A549 (cell line): ENCODE measurements around the gene AKAP6. TPM values are rescaled to one million over a fixed set of nuclear protein-coding genes. Genes with fewer than 3 reads are reported as not detected.
A peak's percentile ranks its signal among the peaks of the same experiment; 100 is the strongest.

ENCODE experiments used
- ATAC-seq, 2 experiments: fragments of 200-7000 bp in 1 of 2; fragments of >200 bp in 1 of 2; cut with Nextera tagmentation in 1 of 2; cut with Tn5 transposase in 1 of 2; 3 replicates each; pipeline versions ENCODE4 v1.8.0 to v1.9.1; 2018 to 2020; ENCODE audit warnings: mild to moderate bottlenecking in 1 of 2, moderate library complexity in 1 of 2
- CTCF ChIA-PET: fragments of 300-600 bp; sonication (Branson Sonifier 250); formaldehyde crosslinking; extraction: SDS; loops from one replicate; lab custom pipeline; 2021; ENCODE audit warnings: antibody characterized with exemption, inconsistent platforms; lab: Yijun Ruan, JAX
- POLR2A ChIA-PET: fragments of 350-600 bp; formaldehyde crosslinking; extraction: SDS; loops from one replicate; lab custom pipeline; 2021; ENCODE audit warnings: antibody characterized with exemption, inconsistent platforms; lab: Yijun Ruan, JAX
- DNase-seq, 2 experiments: peaks; one replicate each; pipeline versions ENCODE4 v3.0.0 to v3.0.0-alpha.2; 2011 to 2016; ENCODE audit warnings: low read depth in 1 of 2, low spot score in 1 of 2
- FAIRE-seq: peaks from 2 replicates; lab custom pipeline; 2011; peaks lifted over from hg19 to GRCh38; lab: Jason Lieb, UNC
- H3K27ac ChIP-seq, 2 experiments: fragments of >200 bp; sonication (Bioruptor Twin); formaldehyde crosslinking; 3 replicates each; pipeline ENCODE4 v1.5.1; 2016 to 2017
- H3K4me1 ChIP-seq: fragments of >200 bp; sonication (Bioruptor Twin); formaldehyde crosslinking; 3 replicates; pipeline ENCODE4 v1.6.1; 2016
- H3K4me2 ChIP-seq: fragments of >200 bp; sonication (Bioruptor Twin); formaldehyde crosslinking; 3 replicates; pipeline ENCODE4 v1.6.1; 2016
- H3K4me3 ChIP-seq: fragments of >200 bp; sonication (Bioruptor Twin); formaldehyde crosslinking; 3 replicates; pipeline ENCODE4 v1.5.1; 2016
- H3K9me3 ChIP-seq: fragments of >200 bp; sonication (Bioruptor Twin); formaldehyde crosslinking; 3 replicates; pipeline ENCODE4 v1.6.1; 2016
- CBX2 ChIP-seq: fragments of 200-600 bp; sonication (generic); IDR thresholded peaks from 2 replicates; pipeline ENCODE4 v1.6.1; 2016; ENCODE audit warnings: low read depth, mild to moderate bottlenecking, borderline replicate concordance
- CBX8 ChIP-seq: fragments of 200-600 bp; sonication (generic); IDR thresholded peaks from 2 replicates; pipeline ENCODE4 v1.6.1; 2016
- CEBPB ChIP-seq, 2 experiments: fragments of >200 bp in 1 of 2; sonication (Bioruptor Twin) in 1 of 2; formaldehyde crosslinking in 1 of 2; IDR thresholded peaks; 2 replicates each; pipeline ENCODE4 v1.6.1; 2012 to 2016
- CHD4 ChIP-seq: fragments of 200-600 bp; sonication (generic); IDR thresholded peaks from 2 replicates; pipeline ENCODE4 v1.6.1; 2016; ENCODE audit warnings: antibody characterized with exemption, mild to moderate bottlenecking, borderline replicate concordance
- EHF ChIP-seq: fragments of 250-450 bp; sonication (Bioruptor Pico); IDR thresholded peaks from 2 replicates; pipeline ENCODE4 v1.5.0; 2020; ENCODE audit warnings: mild to moderate bottlenecking
- FOSL2 ChIP-seq, 2 experiments: fragments of 450-650 bp in 1 of 2; fragments of >200 bp in 1 of 2; sonication (Bioruptor Twin) in 1 of 2; formaldehyde crosslinking; IDR thresholded peaks; 2 replicates each; pipeline versions ENCODE4 v1.5.0 to v1.6.1; 2016 to 2020; ENCODE audit warnings: mild to moderate bottlenecking in 1 of 2, moderate library complexity in 1 of 2
- HDAC2 ChIP-seq: fragments of 200-600 bp; sonication (generic); IDR thresholded peaks from 2 replicates; pipeline ENCODE4 v1.6.1; 2016
- HOXB5 ChIP-seq: fragments of 250-450 bp; sonication (Bioruptor Pico); IDR thresholded peaks from 2 replicates; pipeline ENCODE4 v1.5.0; 2020; ENCODE audit warnings: mild to moderate bottlenecking, moderate library complexity
- KDM5A ChIP-seq: fragments of 200-600 bp; sonication (generic); IDR thresholded peaks from 2 replicates; pipeline ENCODE4 v1.6.1; 2016; ENCODE audit warnings: antibody characterized with exemption, mild to moderate bottlenecking
- MYC ChIP-seq: IDR thresholded peaks from 2 replicates; pipeline ENCODE4 v1.6.1; 2012; ENCODE audit warnings: mild to moderate bottlenecking, inconsistent platforms, low read length, improper control_type of control experiment, borderline replicate concordance
- NPAS2 ChIP-seq: fragments of 250-450 bp; sonication (Bioruptor Pico); IDR thresholded peaks from 2 replicates; pipeline ENCODE4 v1.8.0; 2022; ENCODE audit warnings: mild to moderate bottlenecking, moderate library complexity, borderline replicate concordance
- RNF2 ChIP-seq: fragments of 200-600 bp; sonication (generic); IDR thresholded peaks from 2 replicates; pipeline ENCODE4 v1.6.1; 2016; ENCODE audit warnings: low read depth, mild to moderate bottlenecking, antibody characterized with exemption, moderate library complexity, borderline replicate concordance
- TFCP2L1 ChIP-seq: fragments of 250-450 bp; sonication (Bioruptor Pico); IDR thresholded peaks from 2 replicates; pipeline ENCODE4 v1.5.0; 2021; ENCODE audit warnings: mild to moderate bottlenecking
- TP53 ChIP-seq: fragments of 250-450 bp; sonication (Bioruptor Pico); IDR thresholded peaks from 2 replicates; pipeline ENCODE4 v1.5.0; 2021; ENCODE audit warnings: mild to moderate bottlenecking, moderate library complexity
- ZSCAN20 ChIP-seq: fragments of 250-450 bp; sonication (Bioruptor Pico); IDR thresholded peaks from 2 replicates; pipeline ENCODE4 v1.8.0; 2022; ENCODE audit warnings: mild to moderate bottlenecking, moderate library complexity
- WGBS: methylation state at CpG from one replicate; pipeline ENCODE4 v1.1.6; 2017; ENCODE audit errors: missing lambda C conversion rate; 5-methylcytosine and 5-hydroxymethylcytosine counted together
- polyA plus RNA-seq, 4 experiments: library from polyadenylated mRNA; depleted of rRNA in 3 of 4; stranded (reverse); fragments of >200 nt; fragmentation: RNase III in 1 of 4; extraction: RNeasy Plus Mini Kit Qiagen cat#74134 plus additional on column Dnase treatment in 1 of 4; gene quantifications; 2 replicates in 3 of 4; 3 replicates in 1 of 4; pipeline ENCODE4 v1.2.3, GENCODE V29; 2011 to 2017
- TF ChIP-seq, protein P1 (sequence below): fragments of 250-450 bp; sonication (Bioruptor Pico); IDR thresholded peaks from 2 replicates; pipeline ENCODE4 v1.5.0; 2021; ENCODE audit warnings: mild to moderate bottlenecking, moderate library complexity, borderline replicate concordance
- TF ChIP-seq, protein P2 (sequence below): IDR thresholded peaks from 2 replicates; pipeline ENCODE4 v1.6.1; 2012
- TF ChIP-seq, protein P3 (sequence below): fragments of >200 bp; sonication (Bioruptor Twin); formaldehyde crosslinking; IDR thresholded peaks from 3 replicates; pipeline ENCODE4 v1.5.1; 2016
- TF ChIP-seq, protein P4 (sequence below): fragments of >200 bp; sonication (Bioruptor Twin); formaldehyde crosslinking; IDR thresholded peaks from 2 replicates; pipeline ENCODE4 v1.6.1; 2016

The AKAP6 gene
- polyA plus RNA-seq, 2 of the 4 experiments (the other 2 are of a cell fraction) = 0.27 to 1.9 TPM

DNA sequence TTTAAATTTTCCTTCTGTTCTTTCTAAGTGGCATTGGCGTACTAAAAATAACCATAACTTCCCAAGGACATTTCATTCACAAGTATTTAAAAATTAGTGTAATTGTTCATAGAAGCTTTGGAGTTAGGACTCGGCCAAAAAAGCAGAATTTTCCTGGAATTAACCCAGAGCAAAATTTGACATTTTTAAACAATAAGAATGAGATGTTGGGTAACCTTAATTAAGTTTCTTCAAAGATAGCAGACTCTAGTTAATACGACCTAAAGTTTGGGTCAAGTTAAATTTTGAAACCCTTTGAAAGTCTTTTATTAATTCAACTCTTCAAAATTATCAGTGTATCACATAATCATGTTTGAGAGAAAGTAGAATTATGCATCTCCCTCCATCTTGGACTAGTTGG lies 118.3 kb downstream of the AKAP6 start:
- Histone ChIP-seq H3K4me2 (no peak overlapping the region), H3K4me1 (no peaks in the 10 kb centered on the region), H3K4me3 (no peak overlapping the region), H3K9me3 (no peaks in the 10 kb centered on the region), H3K27ac (no peak overlapping the region)
- ChIA-PET POLR2A (no interaction called here), CTCF (interaction anchor here (1.2 kb wide), 1 partner anchor 10 kb away, joined by 3 read pairs; no protein-coding TSS in a partner anchor)
- no peak for DNase-seq
- no peak for TF ChIP-seq CHD4
- TF ChIP-seq CBX2 = no peak
- TF ChIP-seq, protein P1, sequence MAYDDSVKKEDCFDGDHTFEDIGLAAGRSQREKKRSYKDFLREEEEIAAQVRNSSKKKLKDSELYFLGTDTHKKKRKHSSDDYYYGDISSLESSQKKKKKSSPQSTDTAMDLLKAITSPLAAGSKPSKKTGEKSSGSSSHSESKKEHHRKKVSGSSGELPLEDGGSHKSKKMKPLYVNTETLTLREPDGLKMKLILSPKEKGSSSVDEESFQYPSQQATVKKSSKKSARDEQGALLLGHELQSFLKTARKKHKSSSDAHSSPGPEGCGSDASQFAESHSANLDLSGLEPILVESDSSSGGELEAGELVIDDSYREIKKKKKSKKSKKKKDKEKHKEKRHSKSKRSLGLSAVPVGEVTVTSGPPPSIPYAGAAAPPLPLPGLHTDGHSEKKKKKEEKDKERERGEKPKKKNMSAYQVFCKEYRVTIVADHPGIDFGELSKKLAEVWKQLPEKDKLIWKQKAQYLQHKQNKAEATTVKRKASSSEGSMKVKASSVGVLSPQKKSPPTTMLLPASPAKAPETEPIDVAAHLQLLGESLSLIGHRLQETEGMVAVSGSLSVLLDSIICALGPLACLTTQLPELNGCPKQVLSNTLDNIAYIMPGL (CRISPR knock-in tag) = no peak
- no peak for TF ChIP-seq ZSCAN20 (CRISPR knock-in tag)
- TF ChIP-seq, protein P2, sequence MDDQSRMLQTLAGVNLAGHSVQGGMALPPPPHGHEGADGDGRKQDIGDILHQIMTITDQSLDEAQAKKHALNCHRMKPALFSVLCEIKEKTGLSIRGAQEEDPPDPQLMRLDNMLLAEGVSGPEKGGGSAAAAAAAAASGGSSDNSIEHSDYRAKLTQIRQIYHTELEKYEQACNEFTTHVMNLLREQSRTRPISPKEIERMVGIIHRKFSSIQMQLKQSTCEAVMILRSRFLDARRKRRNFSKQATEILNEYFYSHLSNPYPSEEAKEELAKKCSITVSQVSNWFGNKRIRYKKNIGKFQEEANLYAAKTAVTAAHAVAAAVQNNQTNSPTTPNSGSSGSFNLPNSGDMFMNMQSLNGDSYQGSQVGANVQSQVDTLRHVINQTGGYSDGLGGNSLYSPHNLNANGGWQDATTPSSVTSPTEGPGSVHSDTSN = no peak
- no peak for TF ChIP-seq HOXB5 (CRISPR knock-in tag)
- TF ChIP-seq TFCP2L1 (CRISPR knock-in tag) = no peak
- peak; percentile 7 for FAIRE-seq
- ATAC-seq = no peak
- WGBS = 69% methylated on average over 3 of the region's 3 CpGs

DNA sequence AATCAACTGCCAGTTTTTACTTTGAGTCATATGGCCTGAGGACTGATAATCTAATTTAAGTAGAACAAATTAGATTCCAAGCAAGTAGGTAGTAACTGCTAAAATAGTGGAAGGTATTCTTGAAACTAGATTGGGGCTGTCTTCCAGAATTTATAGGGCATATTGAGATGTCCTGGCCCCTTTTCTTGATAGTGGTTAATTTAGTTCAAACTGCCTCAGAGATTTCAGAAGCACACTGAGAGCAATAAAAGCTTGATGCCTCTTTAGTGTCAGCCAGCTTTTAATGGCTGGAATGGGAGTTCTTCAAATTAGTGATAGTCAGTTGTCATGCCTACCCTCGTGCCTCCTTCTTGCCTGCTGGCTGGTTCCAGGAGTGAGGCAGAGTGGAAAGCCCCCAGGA lies 120.5 kb downstream of the AKAP6 start:
- no peak overlapping the region for H3K4me3 ChIP-seq
- H3K27ac ChIP-seq = no peak overlapping the region
- no peaks in the 10 kb centered on the region for H3K4me1 ChIP-seq
- ChIA-PET POLR2A (no interaction called here), CTCF (no interaction called here)
- no peaks in the 10 kb centered on the region for H3K9me3 ChIP-seq
- no peak for DNase-seq
- FAIRE-seq = no peak
- WGBS = 63% methylated on average over 1 of the region's 1 CpG
- H3K4me2 ChIP-seq = no peak overlapping the region
- TF ChIP-seq NPAS2 (CRISPR knock-in tag) (no peak), HDAC2 (no peak), RNF2 (no peak)
- no peak for ATAC-seq

DNA sequence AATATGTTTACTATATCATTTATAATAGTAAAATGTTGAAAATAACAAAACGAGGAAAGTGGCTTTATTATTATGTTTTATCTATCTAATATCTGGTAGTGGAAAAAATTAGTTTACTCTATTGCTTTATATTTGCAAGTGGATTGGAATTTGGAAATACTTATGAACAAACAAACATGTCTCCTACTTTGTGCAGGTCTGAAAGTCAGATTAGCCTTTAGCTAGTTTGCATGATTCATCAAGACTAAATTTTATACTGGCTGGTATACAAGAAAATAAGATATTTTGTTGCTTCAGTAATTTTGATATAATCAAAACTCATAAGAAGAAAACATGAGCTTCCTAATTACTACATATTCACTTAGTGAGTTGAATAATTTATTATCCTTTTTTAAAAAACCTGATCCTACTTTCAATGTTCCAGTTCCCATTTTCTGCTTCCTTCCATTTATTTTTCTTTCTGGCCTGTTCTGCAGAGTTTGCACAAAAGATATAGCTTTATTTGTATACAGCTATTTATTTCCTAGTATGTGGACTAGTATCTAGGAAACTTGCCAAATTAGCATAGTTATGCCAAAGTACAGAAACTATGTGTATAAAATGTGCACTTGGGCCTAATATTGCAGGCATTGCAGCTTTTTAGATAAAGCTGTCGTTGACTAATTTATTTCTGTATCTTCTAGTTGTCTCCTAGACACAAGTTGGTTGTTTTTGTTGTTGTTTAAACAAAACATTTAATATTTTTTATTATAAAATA lies 122.0 kb downstream of the AKAP6 start:
- FAIRE-seq (no peak), DNase-seq (no peak)
- WGBS = 36% methylated on average over 2 of the region's 2 CpGs

DNA sequence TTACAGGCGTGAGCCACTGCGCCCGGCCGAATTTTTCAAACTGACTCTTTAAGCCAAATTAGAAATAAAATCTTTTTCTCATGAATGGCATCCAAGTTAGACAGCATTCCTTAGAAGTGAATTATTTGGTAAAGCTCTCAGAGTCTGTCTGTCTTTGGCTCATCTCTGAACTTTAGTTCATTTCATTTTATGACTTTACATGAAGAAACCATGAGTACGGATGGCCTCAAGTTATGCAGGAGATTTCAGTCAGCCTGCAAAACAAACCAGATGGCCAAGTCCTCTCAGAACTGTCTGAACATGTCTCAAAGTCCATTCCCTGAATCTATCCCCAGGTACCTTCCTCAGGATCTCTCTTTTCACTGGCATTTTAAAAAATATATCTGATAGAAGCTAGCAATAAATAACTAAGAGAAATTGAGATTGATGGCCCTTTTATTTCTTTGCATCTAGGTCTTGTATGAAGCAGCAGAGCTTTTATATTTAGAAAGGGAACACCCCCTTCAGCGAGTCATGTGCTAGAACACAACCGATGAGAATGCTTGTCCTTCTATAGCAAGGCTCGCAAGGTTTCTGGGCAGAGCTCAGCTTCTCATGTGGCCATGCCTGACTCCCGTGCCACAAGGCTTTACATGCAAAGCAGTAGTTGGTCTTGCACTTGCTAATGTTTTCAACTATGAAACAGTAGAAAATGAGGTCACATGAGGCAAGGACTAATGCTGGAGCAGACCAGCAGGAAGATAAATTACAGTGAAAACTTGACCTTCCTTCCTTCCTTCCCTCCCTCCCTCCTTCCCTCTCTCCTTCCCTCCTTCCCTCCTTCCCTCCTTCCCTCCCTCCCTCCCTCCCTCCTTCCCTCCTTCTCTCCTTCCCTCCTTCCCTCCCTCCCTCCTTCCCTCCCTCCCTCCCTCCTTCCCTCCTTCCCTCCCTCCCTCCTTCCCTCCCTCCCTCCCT lies 125.0 kb downstream of the AKAP6 start:
- H3K4me2 ChIP-seq = no peak overlapping the region
- CTCF ChIA-PET = interaction anchor here (0.5 to 1.0 kb wide), 4 partner anchors 9 to 830 kb away, joined by 3 to 5 read pairs (median 4); no protein-coding TSS in a partner anchor
- H3K4me1 ChIP-seq = no peaks in the 10 kb centered on the region
- H3K4me3 ChIP-seq = no peak overlapping the region
- no peaks in the 10 kb centered on the region for H3K9me3 ChIP-seq
- ATAC-seq (no peak), DNase-seq (no peak), FAIRE-seq (no peak)
- POLR2A ChIA-PET = no interaction called here
- TF ChIP-seq FOSL2 (IDR thresholded peaks at IDR 0.05) = no peak
- TF ChIP-seq FOSL2 (CRISPR knock-in tag; IDR thresholded peaks at IDR 0.05) = no peak
- no peak for TF ChIP-seq KDM5A
- no peak for TF ChIP-seq CEBPB (IDR thresholded peaks at IDR 0.05)
- TF ChIP-seq TP53 (CRISPR knock-in tag) = no peak
- no peak for TF ChIP-seq EHF (CRISPR knock-in tag)
- TF ChIP-seq, protein P3, sequence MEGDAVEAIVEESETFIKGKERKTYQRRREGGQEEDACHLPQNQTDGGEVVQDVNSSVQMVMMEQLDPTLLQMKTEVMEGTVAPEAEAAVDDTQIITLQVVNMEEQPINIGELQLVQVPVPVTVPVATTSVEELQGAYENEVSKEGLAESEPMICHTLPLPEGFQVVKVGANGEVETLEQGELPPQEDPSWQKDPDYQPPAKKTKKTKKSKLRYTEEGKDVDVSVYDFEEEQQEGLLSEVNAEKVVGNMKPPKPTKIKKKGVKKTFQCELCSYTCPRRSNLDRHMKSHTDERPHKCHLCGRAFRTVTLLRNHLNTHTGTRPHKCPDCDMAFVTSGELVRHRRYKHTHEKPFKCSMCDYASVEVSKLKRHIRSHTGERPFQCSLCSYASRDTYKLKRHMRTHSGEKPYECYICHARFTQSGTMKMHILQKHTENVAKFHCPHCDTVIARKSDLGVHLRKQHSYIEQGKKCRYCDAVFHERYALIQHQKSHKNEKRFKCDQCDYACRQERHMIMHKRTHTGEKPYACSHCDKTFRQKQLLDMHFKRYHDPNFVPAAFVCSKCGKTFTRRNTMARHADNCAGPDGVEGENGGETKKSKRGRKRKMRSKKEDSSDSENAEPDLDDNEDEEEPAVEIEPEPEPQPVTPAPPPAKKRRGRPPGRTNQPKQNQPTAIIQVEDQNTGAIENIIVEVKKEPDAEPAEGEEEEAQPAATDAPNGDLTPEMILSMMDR = no peak
- H3K27ac ChIP-seq = no peak overlapping the region
- 76% methylated on average over 9 of the region's 9 CpGs for WGBS

More for the DNA sequence above, 122.0 kb downstream of the AKAP6 start:
- H3K4me1 ChIP-seq = no peaks in the 10 kb centered on the region
- TF ChIP-seq HDAC2 (no peak), MYC (no peak), CBX8 (no peak)
- TF ChIP-seq, protein P4, sequence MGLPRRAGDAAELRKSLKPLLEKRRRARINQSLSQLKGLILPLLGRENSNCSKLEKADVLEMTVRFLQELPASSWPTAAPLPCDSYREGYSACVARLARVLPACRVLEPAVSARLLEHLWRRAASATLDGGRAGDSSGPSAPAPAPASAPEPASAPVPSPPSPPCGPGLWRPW = no peak
- H3K9me3 ChIP-seq = no peaks in the 10 kb centered on the region
- H3K27ac ChIP-seq = no peak overlapping the region
- no peak for ATAC-seq
- CTCF ChIA-PET = interaction anchor here (0.8 to 1.5 kb wide), 2 partner anchors 17 to 29 kb away, joined by 3 to 5 read pairs; no protein-coding TSS in a partner anchor
- H3K4me3 ChIP-seq = no peak overlapping the region
- H3K4me2 ChIP-seq = no peak overlapping the region
- POLR2A ChIA-PET = no interaction called here
